H1 (cell line): ENCODE data around the gene GALNT9. TPM values are rescaled to one million over a fixed set of nuclear protein-coding genes. Genes with fewer than 3 reads are reported as not detected.

ENCODE experiments used
- BACH1 ChIP-seq: IDR thresholded peaks from 2 replicates; pipeline ENCODE4 v1.6.1; 2012; ENCODE audit warnings: low read length, improper control_type of control experiment
- CHD1 ChIP-seq: IDR thresholded peaks from 2 replicates; pipeline ENCODE4 v1.6.1; 2012; ENCODE audit warnings: low read depth, low read length, improper control_type of control experiment
- SAP30 ChIP-seq: fragments of 300-600 bp; sonication (generic); IDR thresholded peaks from 2 replicates; pipeline ENCODE4 v1.7.1; 2012; ENCODE audit warnings: low read length, moderate library complexity, mild to moderate bottlenecking, inconsistent platforms; ENCODE audit not compliant: insufficient read depth, insufficient replicate concordance
- polyA plus RNA-seq, 7 experiments: library from polyadenylated mRNA; depleted of rRNA in 3 of 7; stranded (reverse) in 5 of 7; unstranded in 2 of 7; fragments of >200 nt in 5 of 7; fragments of 200-250 nt in 2 of 7; gene quantifications; 1 replicate in 5 of 7; 2 replicates in 1 of 7; 4 replicates in 1 of 7; pipeline versions ENCODE4 v1.2.1 to v1.2.3, GENCODE V29; 2011 to 2013; ENCODE audit warnings: missing spikeins in 2 of 7, mixed read lengths in 2 of 7
- total RNA-seq: library from RNA; stranded (reverse); fragmentation: NEBNext Ultra II Directional; extraction: Animal tissue kit (Norgen Biotek cat#: 25700); gene quantifications from 2 replicates; pipeline ENCODE4 v1.2.1, GENCODE V29; 2021

GALNT9 gene
- total and polyA plus RNA-seq, 2 of the 8 experiments (the other 6 are each of a cell fraction or from before 2014, with no cell fraction given) = 2.0 to 3.6 TPM

- TF ChIP-seq SAP30 (no peak), CHD1 (no peak), BACH1 (no peak)
Measured at GRCh38 chr12:132259872-132260695, 69.3 kb downstream of the GALNT9 start (continued).
